Activated naive CD4-positive, alpha-beta T cell treated with anti-CD3 and anti-CD28 coated beads, Interleukin-2, amount 50 U/mL, for 72 hours (primary cell): ENCODE measurements around the gene INPP5D. TPM values are rescaled to one million over a fixed set of nuclear protein-coding genes. Genes with fewer than 3 reads are reported as not detected.
A peak's percentile ranks its signal among the peaks of the same experiment; 100 is the strongest.
"Not testable (repeated sequence)": the region's sequence is repeated elsewhere in the genome, so short reads cannot be mapped to it uniquely, and the experiment has no call there.

ENCODE experiments used
- ATAC-seq, 2 donors: fragments of 150-1000 bp; cut with Tn5 transposase; 2 replicates each; pipeline ENCODE4 v1.10.0; 2021; ENCODE audit warnings: mild to moderate bottlenecking in 2 of 2, moderate library complexity in 2 of 2
- DNase-seq, 2 donors: peaks; one replicate each; pipeline ENCODE4 v3.0.0; 2021 to 2022; ENCODE audit warnings: low spot score in 2 of 2
- H3K27ac Mint-ChIP-seq, 2 donors: one replicate each; pipeline ENCODE4 v1.8.0; 2022; ENCODE audit warnings: mild to moderate bottlenecking in 2 of 2, mixed read lengths in 2 of 2
- H3K36me3 Mint-ChIP-seq, 2 donors: one replicate each; pipeline ENCODE4 v1.8.0; 2022; ENCODE audit warnings: mixed read lengths in 2 of 2
- H3K9me3 Mint-ChIP-seq, 2 donors: one replicate each; pipeline ENCODE4 v1.8.0; 2022; ENCODE audit warnings: mixed read lengths in 2 of 2
- total RNA-seq, 2 donors: library from RNA; stranded (reverse); gene quantifications; one replicate each; pipeline ENCODE4 v1.2.3, GENCODE V29; 2022

Gene INPP5D
- total RNA-seq, 2 donors from 2014 or later: 70.7 to 71.1 TPM

- ATAC-seq: peak; percentile 54 to 70
- peak; percentile 40 to 81 for DNase-seq
- Mint-ChIP-seq H3K9me3 (no peaks in the 10 kb centered on the region), H3K36me3 (peaks cover 17 to 23% of the 10 kb centered on the region in 2 donors), H3K27ac (peak overlapping the region; percentile 91 to 98)
Observed at GRCh38 chr2:233061591-233062450, 1.7 kb downstream of the INPP5D start.

DNA sequence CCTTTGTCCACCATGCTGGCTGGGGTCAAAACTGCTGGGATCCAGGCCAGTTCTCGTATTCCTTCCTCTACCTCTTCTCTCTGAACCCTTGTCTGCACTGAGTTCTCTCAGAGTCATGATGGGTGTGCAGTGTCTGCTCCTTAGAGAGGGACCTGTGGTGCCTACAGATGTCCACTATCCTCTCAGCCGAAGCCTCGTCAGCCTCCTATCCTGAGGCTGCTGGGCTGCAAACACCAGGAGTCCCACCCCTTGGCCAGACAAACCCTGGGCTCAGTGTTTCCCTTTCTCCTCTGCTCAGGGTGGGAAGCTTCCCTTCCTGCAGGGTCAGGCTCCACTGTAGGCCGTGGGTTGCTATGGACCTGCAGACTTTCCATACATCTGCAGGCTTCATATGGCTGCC, 2.3 kb downstream of the INPP5D start:
- H3K27ac Mint-ChIP-seq: peak overlapping the region; percentile 74 to 98
- DNase-seq: no peak
- H3K9me3 Mint-ChIP-seq: no peaks in the 10 kb centered on the region
- H3K36me3 Mint-ChIP-seq: peaks cover 23 to 29% of the 10 kb centered on the region in 2 donors
- ATAC-seq: no peak

GRCh38 chr2:233062946-233063268, 2.8 kb downstream of the INPP5D start:
- H3K36me3 Mint-ChIP-seq: peaks cover 23 to 30% of the 10 kb centered on the region in 2 donors
- peak overlapping the region; percentile 74 to 98 for H3K27ac Mint-ChIP-seq
- DNase-seq (no peak), ATAC-seq (no peak)
- no peaks in the 10 kb centered on the region for H3K9me3 Mint-ChIP-seq

- Mint-ChIP-seq H3K9me3 (no peaks in the 10 kb centered on the region), H3K27ac (peak overlapping the region; percentile 72 to 98), H3K36me3 (peaks cover 23 to 30% of the 10 kb centered on the region in 2 donors)
- ATAC-seq (peak in 1 of 2 donors; percentile 51), DNase-seq (no peak)
Observed at GRCh38 chr2:233063269-233063975, 3.3 kb downstream of the INPP5D start.

GRCh38 chr2:233063976-233064411, 3.9 kb downstream of the INPP5D start:
- peaks cover 23 to 30% of the 10 kb centered on the region in 2 donors for H3K36me3 Mint-ChIP-seq
- DNase-seq (no peak), ATAC-seq (no peak)
- H3K9me3 Mint-ChIP-seq: no peaks in the 10 kb centered on the region
- no peak overlapping the region for H3K27ac Mint-ChIP-seq

GRCh38 chr2:233064530-233065199, 4.5 kb downstream of the INPP5D start:
- Mint-ChIP-seq H3K27ac (no peak overlapping the region), H3K9me3 (no peaks in the 10 kb centered on the region), H3K36me3 (peaks cover 23 to 31% of the 10 kb centered on the region in 2 donors)
- no peak for DNase-seq
- ATAC-seq: no peak

GRCh38 chr2:233065200-233065589, 5.1 kb downstream of the INPP5D start:
- peaks cover 23 to 36% of the 10 kb centered on the region in 2 donors for H3K36me3 Mint-ChIP-seq
- H3K9me3 Mint-ChIP-seq, H3K27ac Mint-ChIP-seq, DNase-seq, ATAC-seq: not testable (repeated sequence)

DNA sequence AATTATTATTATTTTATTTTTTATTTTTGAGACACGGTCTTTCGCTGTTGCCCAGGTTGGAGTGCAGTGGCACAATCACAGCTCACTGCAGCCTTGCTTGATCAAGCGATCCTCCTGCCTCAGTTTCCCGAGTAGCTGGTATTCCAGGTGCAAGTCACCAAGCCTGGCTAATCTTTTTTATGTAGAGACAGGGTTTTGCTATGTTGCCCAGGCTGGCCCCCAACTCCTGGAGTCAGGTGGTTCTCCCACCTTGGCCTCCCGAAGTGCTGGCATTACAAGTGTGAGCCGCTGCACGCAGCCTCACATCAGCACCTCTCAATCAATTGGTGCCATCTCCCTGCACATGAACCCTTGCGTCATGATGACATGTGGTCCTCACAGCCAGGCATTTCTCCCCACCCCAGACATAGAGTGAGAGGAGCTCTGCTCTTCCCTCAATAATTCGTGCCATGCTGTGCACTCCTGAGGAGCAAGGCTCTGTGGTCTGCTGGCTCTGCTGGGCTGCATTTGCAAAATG, 5.9 kb downstream of the INPP5D start:
- Mint-ChIP-seq H3K36me3 (peaks cover 17 to 38% of the 10 kb centered on the region in 2 donors), H3K27ac (no peak overlapping the region), H3K9me3 (no peaks in the 10 kb centered on the region)
- DNase-seq: no peak
- ATAC-seq: no peak

GRCh38 chr2:233068762-233069418, 8.7 kb downstream of the INPP5D start:
- no peak for DNase-seq
- H3K27ac Mint-ChIP-seq: peak overlapping the region in 1 of 2 donors; percentile 25
- peaks cover 18 to 43% of the 10 kb centered on the region in 2 donors for H3K36me3 Mint-ChIP-seq
- no peak for ATAC-seq
- H3K9me3 Mint-ChIP-seq: peaks cover 0 to 5% of the 10 kb centered on the region in 2 donors

- no peak for ATAC-seq
Observed at GRCh38 chr2:233072838-233073237, 12.7 kb downstream of the INPP5D start.

GRCh38 chr2:233074106-233074505, 14.0 kb downstream of the INPP5D start:
- peaks cover 9 to 29% of the 10 kb centered on the region in 2 donors for H3K36me3 Mint-ChIP-seq
- DNase-seq (peak in 1 of 2 donors; percentile 39), ATAC-seq (no peak)
- H3K9me3 Mint-ChIP-seq: peaks cover 0 to 5% of the 10 kb centered on the region in 2 donors
- H3K27ac Mint-ChIP-seq: no peak overlapping the region

More at GRCh38 chr2:233072838-233073237, 12.7 kb downstream of the INPP5D start:
- Mint-ChIP-seq H3K9me3 (peaks cover 0 to 5% of the 10 kb centered on the region in 2 donors), H3K36me3 (peaks cover 5 to 25% of the 10 kb centered on the region in 2 donors), H3K27ac (no peak overlapping the region)
- DNase-seq: no peak

DNA sequence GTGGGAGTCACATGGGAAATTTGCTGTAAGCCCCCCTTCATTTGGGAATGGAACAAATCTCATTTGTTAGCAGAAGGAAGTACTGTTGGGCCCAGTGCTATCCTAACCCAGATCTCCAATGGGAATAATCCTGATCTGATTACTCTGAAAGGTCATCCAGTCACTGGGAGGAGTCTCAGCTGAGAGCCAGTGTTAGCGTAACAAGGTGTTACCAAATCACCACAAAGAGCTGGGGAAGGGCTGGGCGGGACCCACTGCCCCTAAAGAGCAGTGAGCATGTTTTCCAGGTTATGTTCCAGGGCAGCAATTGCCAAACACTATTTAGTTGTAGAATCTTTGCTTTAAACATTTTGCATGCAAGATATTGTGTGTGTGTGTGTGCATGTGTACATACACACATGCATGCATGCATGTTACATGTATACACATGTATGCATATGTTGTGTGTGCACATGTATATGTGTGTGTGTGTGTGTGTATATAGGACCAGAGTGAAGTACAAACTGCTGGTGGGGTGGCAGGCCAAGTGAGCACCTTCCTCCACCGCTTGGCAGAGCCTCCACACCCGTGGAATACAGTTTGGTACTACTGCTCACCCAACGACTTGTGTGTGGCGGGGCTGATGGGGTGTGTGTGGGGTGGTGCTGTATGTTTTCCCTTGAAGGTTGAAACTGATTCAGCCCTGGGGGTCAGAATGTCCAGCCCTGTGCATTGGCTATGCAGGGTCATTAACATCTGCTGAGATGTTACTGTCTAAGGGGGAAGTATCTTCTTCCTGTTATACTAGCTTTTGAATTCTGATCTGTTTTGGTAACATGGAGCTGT, 15.2 kb downstream of the INPP5D start:
- no peak overlapping the region for H3K27ac Mint-ChIP-seq
- peaks cover 14 to 33% of the 10 kb centered on the region in 2 donors for H3K36me3 Mint-ChIP-seq
- peaks cover 0 to 5% of the 10 kb centered on the region in 2 donors for H3K9me3 Mint-ChIP-seq
- peak in 1 of 2 donors; percentile 17 for ATAC-seq
- DNase-seq: peak in 1 of 2 donors; percentile 38

- peaks cover 14 to 29% of the 10 kb centered on the region in 2 donors for H3K36me3 Mint-ChIP-seq
- DNase-seq (peak in 1 of 2 donors; percentile 55), ATAC-seq (peak; percentile 21 to 33)
- no peak overlapping the region for H3K27ac Mint-ChIP-seq
- peaks cover 0 to 5% of the 10 kb centered on the region in 2 donors for H3K9me3 Mint-ChIP-seq
Observed at GRCh38 chr2:233075966-233076339, 15.8 kb downstream of the INPP5D start.

- peaks cover 11 to 21% of the 10 kb centered on the region in 2 donors for H3K36me3 Mint-ChIP-seq
- no peak for ATAC-seq
- no peak overlapping the region for H3K27ac Mint-ChIP-seq
- no peak for DNase-seq
- peaks cover 0 to 2% of the 10 kb centered on the region in 2 donors for H3K9me3 Mint-ChIP-seq
Observed at GRCh38 chr2:233076749-233077148, 16.6 kb downstream of the INPP5D start.

- peaks cover 21 to 30% of the 10 kb centered on the region in 2 donors for H3K36me3 Mint-ChIP-seq
- ATAC-seq (peak in 1 of 2 donors; percentile 7), DNase-seq (peak in 1 of 2 donors; percentile 60)
- H3K27ac Mint-ChIP-seq: peak overlapping the region; percentile 57 to 94
- no peaks in the 10 kb centered on the region for H3K9me3 Mint-ChIP-seq
Observed at GRCh38 chr2:233079473-233079877, 19.3 kb downstream of the INPP5D start.
